ENCODE data around the gene VWA3B.
"Not testable (repeated sequence)": the region's sequence is repeated elsewhere in the genome, so short reads cannot be mapped to it uniquely, and the experiment has no call there.

The VWA3B gene

GRCh38 chr2:98240786-98241398, 153.9 kb downstream of the VWA3B start:
- in situ Hi-C loops (cut with HindIII; ENCODE audit: low sequenced_read_pairs): no loop called here

DNA sequence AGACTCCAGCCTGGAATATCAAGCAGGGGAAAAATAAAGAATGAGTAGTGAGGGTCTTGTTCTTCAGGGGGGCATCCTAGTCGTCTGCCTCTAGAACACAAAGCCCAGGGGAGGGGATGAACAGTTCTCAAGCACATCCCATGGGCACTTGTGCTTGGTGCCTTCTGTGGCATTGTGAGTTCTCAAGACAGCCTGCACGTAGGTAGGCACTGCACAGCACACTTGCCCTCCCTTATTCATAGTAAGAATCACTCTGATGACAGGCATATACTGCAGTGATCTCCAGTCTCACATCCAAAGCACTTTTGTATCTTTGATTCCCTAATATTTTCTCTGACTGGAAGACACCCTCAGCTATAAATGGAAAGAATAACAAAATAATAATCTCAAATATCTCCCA, 154.6 kb downstream of the VWA3B start:
- in situ Hi-C loops (cut with HindIII; ENCODE audit: low sequenced_read_pairs): no loop called here

- in situ Hi-C loops (cut with HindIII; ENCODE audit: low sequenced_read_pairs): no loop called here
These were observed 155.0 kb downstream of the VWA3B start for GRCh38 chr2:98242003-98242402.

GRCh38 chr2:98245491-98245890, 158.5 kb downstream of the VWA3B start:
- in situ Hi-C loops (cut with HindIII; ENCODE audit: low sequenced_read_pairs): no loop called here

GRCh38 chr2:98247383-98247782, 160.4 kb downstream of the VWA3B start:
- in situ Hi-C loops (cut with HindIII; ENCODE audit: low sequenced_read_pairs): no loop called here

DNA sequence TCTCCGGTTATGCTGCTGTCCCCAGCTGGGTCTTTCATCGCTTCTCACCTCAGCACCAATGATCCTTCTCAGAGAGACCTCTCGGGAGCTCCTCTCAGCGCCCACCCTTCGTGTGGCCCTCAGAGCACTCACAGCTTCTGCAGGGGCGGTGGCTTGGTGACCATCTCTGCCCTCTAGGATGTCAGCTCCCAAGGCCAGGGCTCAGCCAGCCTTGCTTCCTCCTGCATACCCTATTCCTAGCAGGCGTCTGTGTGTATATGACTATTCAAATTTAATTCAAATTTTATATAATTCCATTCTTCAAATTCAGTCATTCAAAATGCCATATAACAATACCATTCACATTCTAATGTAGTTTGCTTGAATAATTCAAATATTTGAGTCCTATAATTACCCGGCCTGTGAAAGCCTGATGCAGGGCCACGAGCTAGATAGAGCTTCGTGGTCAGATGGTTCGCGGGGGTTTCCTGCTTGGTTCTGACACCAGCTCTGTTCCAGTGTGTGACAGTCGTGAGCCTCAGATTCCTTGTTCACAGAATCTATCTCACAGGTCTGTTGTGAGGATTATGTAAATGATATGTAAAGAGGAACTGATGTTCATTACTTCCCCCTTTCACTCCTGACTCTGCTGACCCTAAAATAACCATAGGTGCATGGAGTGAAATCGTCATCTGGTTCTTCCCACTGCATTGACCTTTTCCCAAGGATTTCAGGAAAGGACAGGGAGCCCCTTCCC, 165.2 kb downstream of the VWA3B start:
- in situ Hi-C loops (cut with HindIII; ENCODE audit: low sequenced_read_pairs): no loop called here

GRCh38 chr2:98253461-98254070, 166.6 kb downstream of the VWA3B start:
- in situ Hi-C loops (cut with HindIII; ENCODE audit: low sequenced_read_pairs): no loop called here

DNA sequence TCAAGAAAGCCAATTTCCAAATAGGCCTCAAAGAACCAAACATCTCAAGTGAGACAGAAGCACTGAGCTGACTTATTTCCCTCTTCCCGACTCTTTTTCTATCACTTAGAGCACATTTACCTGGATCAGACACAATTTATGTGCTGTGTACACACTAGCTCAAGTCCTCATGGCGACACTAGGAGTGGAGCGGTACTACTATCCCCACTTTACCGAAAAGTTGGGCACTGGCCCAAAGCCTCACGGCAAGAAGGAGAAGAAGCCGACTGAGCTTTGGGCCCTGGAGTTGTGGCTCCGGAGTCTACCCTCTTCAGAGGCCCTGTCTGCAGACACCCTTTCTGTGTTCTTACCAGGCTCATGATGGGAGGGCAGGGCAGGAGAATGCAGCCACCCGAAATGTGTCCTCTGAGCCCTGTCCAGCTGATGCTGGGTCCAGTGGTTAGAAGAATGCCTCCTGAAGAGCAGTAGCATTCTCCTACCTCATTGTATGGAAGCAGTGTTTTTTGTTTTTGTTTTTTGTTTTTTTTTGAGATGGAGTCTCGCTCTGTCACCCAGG, 167.6 kb downstream of the VWA3B start:
- in situ Hi-C loops (cut with HindIII; ENCODE audit: low sequenced_read_pairs): no loop called here

DNA sequence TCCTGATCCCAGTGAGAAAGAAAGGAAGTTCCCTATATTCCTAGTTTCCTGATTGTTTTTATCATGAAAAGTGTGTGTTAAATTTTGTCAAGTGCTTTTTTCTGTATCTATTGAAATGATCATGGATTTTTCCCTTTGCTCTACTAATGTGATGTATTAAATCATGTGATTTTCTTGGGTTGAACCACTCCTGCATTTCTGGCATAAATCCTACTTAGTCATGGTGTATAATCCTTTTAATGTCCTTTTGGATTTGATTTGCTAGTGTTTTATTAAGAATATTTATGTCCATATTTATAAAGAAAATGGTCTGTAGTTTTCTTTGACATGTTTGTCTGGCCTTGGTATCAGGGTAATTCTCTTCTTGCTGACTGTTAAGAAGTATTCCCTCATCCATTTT, 171.9 kb downstream of the VWA3B start:
- in situ Hi-C loops (cut with HindIII; ENCODE audit: low sequenced_read_pairs): no loop called here

DNA sequence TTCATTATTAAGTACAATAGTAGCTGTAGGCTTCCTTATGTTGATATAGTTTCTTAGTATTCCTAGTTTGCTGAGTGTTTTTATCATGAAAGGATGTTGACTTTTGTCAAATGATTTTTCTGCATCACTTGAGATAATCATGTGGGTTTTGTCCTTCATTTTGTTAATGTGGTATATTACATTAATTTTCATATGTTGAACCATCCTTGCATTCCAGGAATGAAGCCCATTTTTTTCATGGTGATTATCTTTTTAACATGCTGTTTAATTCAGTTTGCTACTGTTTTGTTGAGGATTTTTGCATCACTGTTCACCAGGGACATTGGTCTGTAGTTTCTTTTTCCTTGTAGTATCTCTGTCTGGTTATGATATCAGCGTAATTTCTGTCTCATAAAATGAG, 176.4 kb downstream of the VWA3B start:
- in situ Hi-C loops (cut with HindIII; ENCODE audit: low sequenced_read_pairs): no loop called here

DNA sequence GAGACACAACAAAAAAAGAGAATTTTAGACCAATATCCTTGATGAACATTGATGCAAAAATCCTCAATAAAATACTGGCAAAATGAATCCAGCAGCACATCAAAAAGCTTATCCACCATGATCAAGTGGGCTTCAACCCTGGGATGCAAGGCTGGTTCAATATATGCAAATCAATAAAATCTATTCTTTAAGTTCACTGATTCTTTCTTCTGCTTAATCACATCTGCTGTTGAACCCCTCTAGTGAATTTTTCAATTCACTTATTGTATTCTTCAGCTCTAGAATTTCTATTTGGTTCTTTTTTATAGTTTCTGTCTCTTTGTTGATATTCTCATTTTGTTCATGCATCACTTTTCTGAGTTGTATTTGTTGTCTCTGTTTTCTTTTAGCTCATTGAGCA, 181.3 kb downstream of the VWA3B start:
- in situ Hi-C loops (cut with HindIII; ENCODE audit: low sequenced_read_pairs): not testable (repeated sequence)

GRCh38 chr2:98269274-98269673, 182.3 kb downstream of the VWA3B start:
- in situ Hi-C loops (cut with HindIII; ENCODE audit: low sequenced_read_pairs): no loop called here

GRCh38 chr2:98269830-98270229, 182.9 kb downstream of the VWA3B start:
- in situ Hi-C loops (cut with HindIII; ENCODE audit: low sequenced_read_pairs): no loop called here

DNA sequence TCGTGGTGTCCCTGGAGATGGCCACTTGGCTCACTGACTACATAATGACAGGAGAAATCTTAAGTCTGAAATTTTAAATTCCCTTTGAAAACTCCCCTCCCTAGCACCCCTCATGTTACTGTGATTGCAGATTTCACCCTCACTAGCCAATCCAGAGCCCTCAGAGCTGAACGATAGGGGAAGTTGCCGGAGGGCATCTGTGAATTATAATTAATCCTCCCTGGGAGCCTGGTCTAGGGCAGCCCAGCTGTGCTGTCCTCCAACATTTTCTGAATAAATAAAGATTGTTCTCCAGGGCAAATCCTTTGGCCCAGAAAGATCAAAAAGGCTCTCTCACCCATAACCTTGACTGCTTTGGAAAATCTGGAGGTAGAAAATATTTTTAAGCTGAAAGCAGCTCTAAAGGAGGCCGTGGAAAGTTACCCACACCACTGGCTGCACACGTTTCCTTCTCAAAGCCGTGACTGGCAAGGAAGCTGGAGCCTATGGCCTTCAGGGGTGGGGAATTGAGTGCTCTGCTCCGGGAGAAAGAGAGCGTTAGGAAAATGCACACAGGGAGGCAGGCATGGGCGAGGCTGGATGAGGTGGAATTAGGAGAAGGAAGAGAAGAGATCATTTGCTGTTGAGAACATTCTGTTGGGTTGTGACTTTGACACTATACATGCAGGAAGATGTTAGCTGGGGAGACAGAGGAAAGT, 190.3 kb downstream of the VWA3B start:
- in situ Hi-C loops (cut with HindIII; ENCODE audit: low sequenced_read_pairs): no loop called here

- in situ Hi-C loops (cut with HindIII; ENCODE audit: low sequenced_read_pairs): no loop called here
These were observed 191.1 kb downstream of the VWA3B start for GRCh38 chr2:98278074-98278473.

- in situ Hi-C loops (cut with HindIII; ENCODE audit: low sequenced_read_pairs): no loop called here
These were observed 193.6 kb downstream of the VWA3B start for GRCh38 chr2:98280376-98281102.

- in situ Hi-C loops (cut with HindIII; ENCODE audit: low sequenced_read_pairs): no loop called here
These were observed 194.6 kb downstream of the VWA3B start for GRCh38 chr2:98281607-98282006.

DNA sequence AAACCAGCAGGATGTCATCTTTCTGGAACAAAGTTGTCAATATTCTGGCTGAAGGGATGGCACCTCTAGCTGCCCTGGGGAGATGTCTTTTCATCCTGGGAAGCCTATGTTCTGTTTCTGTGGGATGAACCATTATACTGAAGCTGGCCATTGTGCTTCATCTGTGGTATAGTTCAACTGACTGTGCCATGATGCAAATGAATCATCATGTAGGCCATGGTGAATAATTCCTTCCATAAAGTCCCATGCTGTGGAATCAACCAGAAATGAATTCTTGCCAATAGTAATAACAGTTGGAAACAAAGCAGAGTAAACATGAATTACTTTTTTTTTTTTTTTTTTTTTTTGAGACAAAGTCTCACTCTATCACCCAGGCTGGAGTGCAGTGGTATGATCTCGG, 195.1 kb downstream of the VWA3B start:
- in situ Hi-C loops (cut with HindIII; ENCODE audit: low sequenced_read_pairs): no loop called here

DNA sequence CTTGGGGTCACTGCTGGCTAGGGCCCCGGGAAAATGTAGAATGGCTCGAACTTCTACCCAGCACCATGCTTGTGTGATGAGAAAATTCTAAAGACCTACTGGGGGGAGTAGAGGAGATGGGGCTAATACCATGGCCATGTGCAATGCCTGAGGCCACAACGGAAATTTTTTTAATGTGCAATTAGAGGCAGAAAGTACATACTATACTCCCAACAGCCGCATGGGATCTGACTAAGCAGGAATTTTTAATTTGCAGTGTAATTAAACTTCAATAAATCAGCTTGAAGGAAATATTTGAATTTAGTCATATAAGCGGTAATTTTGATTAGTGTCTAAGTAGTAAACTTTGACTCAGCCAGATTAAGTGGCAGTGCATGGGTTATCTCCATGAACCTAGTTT, 206.1 kb downstream of the VWA3B start:
- in situ Hi-C loops (cut with HindIII; ENCODE audit: low sequenced_read_pairs): no loop called here

DNA sequence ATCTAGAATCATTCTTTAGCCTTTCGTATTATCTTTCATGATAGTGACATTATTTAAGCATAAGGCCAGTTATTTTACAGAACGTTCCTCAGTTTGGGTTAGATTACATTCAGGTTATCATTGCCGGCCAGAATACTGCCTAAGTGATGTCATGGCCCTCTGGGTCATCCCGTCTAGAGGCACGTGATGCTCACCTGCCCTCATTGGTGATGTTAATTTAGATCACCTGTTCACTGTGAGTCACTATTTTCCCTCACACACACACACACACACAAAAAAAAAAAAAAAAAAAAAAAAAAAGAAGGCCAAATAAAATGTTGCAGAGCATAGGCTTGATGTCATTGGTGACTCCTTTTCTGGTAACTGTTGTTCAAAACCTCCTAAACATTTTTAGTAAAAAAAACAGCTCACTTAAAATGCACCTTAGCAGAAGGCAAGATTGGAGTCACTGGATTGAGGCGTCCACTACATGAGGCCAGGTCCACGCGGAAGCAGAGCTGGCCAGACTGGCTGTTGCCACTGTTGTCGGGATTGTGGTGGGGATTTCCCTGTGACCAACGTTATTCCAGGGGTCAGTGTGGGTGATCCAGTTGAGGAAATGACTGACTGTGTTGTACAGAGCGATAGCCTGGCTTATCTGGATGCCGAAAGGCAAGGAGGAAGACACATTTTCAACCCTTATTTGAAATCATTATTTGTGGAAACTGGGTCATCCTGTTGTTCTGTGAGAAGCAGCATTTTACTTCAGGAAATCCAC, 207.1 kb downstream of the VWA3B start:
- in situ Hi-C loops (cut with HindIII; ENCODE audit: low sequenced_read_pairs): no loop called here

All from DLD1 (cell line).